HG03064 (cell line): ENCODE measurements around the gene CXorf49B.
"Not testable (repeated sequence)": the region's sequence is repeated elsewhere in the genome, so short reads cannot be mapped to it uniquely, and the experiment has no call there.

Experiments
- ATAC-seq: cut with Tn5 transposase; IDR thresholded peaks from one replicate; pipeline ENCODE4 v1.9.1; 2021; ENCODE audit warnings: low read depth; ENCODE audit not compliant: unreplicated experiment

The CXorf49B gene

DNA sequence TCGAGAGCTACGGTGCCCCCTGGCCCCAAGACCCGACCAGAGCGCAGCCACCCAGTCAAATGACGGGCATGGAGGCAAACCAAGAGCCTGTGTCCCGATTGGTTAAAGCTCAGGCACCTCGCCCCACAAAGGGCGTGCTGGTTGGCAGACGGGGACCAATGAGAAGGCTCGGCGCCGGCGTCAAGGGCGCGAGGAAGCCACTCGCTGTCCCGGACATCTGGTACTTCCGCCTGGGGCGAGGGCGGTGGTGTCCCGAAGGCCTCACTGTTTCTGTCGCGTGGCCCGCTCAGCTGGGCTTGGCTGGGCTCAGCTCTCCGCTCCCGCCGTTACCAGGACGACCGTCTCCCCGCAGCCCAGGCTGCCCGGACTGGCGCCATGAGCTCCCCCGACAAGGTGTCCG is at the start of gene CXorf49B:
Gene CXorf49B (plus strand): TSS at position 301 of the 400 bp plus-strand sequence. CDS start 75 bp downstream, at position 376.
- ATAC-seq, result not testable (repeated sequence)

DNA sequence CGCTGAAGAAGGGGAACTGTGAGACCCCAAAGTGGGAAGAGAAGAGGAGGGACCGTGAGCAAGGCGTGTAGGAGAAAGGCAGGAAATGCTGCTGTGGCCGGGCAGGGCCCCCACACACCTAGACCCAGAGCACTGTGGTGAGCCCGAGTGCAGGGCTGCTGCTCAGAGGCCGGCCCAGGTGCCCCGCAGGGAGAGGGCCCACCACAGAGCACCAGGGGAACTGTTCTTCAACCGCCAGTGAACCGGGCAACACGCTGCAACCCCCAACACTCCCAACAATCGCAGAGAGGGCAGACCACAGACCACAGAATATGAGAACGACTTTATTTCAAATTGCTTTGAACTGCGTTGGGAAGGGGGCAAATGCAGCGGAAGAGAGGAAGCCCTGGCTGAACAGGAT is 49.1 kb upstream of the CXorf49B start:
- ATAC-seq, result not testable (repeated sequence)

DNA sequence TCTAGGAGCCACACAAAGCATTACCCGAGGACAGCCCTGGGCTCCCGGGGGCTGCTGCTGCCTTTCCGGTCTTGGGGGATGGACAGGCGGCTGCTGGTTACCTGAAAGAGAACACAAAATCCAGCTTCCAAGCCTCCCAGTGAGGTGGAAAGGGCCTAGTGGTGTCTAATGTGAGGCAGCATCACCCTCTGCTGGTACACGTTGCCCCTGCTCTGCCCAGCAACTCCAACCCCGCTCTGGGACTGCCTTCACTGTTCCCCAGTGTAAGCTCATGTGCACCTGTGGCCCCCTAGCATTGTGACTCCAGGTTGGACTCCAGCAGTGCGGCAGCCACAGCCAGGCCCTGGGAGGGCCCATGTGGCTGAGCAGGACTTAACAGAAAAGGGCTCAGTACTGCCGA is 47.6 kb upstream of the CXorf49B start:
- ATAC-seq, result not testable (repeated sequence)

DNA sequence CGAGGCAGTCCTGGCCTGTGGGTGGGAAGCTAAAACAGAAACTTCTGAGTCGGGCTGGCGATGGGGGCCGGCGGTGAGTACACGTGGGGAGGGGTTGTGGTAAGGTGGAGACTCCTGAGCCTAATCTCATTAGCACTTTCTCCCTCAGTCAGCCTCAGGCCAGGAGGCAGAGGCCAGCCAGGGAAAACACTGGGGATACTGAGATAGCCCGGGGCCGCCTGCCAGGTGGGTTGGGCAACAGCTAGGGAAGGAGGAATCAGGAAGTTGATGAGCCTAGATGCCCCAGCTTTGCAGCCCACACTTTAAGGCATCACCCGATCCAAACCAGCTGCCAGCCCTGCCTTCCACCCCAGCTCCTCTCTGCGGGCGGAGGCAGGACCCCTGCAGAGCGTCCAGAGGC is 46.8 kb upstream of the CXorf49B start:
- not testable (repeated sequence) for ATAC-seq

DNA sequence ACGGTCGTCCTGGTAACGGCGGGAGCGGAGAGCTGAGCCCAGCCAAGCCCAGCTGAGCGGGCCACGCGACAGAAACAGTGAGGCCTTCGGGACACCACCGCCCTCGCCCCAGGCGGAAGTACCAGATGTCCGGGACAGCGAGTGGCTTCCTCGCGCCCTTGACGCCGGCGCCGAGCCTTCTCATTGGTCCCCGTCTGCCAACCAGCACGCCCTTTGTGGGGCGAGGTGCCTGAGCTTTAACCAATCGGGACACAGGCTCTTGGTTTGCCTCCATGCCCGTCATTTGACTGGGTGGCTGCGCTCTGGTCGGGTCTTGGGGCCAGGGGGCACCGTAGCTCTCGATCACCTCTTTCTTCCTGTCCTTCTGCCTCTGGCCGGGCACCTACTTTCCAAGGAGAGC is 45.0 kb upstream of the CXorf49B start, which contains the start of gene CXorf49:
Gene CXorf49 (minus strand): TSS at position 101 of the 400 bp plus-strand sequence. CDS start 134 bp downstream, outside the sequence.
- not testable (repeated sequence) for ATAC-seq

DNA sequence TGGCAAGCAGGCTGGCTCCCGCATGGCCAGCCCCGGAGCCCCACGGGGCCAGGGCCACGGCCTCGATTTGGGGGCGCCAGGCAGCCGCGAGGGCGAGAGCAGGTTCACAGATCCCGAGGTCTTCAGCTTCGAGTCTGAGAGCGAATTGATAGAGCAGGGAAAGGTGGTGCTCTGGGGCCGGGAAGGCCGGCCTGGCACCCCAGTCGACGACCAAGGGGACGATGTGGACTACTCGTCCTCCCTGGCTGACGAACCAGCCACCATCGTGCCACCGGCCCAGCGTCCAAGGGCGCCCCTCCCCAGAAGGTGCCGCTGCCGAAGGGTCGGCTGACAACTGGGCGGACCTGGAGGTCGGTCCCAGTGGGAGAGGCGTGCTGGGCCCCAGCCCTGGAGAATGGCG is 44.0 kb upstream of the CXorf49B start:
- ATAC-seq, result not testable (repeated sequence)

DNA sequence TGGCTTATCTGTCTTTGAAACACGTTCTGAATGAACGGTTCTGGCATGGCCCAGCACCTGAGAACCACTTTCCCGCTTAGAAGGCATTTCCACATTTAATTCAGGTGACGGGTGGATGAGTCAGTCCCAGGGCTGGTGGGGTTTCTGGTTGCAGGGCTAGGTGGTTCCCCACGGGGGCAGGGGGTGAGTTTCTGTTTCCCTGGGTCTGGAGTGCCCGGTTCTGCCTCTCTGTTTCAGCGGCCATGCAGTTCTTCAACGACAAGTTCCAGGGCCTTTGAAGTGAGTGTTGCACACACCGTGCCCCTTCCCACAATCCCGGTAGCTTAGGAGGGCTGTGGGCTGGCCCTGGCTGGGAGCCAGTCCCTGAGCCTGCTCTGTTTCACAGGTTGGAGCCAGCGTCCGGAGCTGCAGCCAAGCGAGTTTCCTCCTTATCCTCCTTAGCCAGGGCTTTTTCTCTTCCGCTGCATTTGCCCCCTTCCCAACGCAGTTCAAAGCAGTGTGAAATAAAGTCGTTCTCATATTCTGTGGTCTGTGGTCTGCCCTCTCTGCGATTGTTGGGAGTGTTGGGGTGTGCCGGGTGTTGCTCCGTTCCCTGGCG is 42.8 kb upstream of the CXorf49B start:
- not testable (repeated sequence) for ATAC-seq

DNA sequence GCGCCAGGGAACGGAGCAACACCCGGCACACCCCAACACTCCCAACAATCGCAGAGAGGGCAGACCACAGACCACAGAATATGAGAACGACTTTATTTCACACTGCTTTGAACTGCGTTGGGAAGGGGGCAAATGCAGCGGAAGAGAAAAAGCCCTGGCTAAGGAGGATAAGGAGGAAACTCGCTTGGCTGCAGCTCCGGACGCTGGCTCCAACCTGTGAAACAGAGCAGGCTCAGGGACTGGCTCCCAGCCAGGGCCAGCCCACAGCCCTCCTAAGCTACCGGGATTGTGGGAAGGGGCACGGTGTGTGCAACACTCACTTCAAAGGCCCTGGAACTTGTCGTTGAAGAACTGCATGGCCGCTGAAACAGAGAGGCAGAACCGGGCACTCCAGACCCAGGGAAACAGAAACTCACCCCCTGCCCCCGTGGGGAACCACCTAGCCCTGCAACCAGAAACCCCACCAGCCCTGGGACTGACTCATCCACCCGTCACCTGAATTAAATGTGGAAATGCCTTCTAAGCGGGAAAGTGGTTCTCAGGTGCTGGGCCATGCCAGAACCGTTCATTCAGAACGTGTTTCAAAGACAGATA is 2.4 kb upstream of the CXorf49B start:
- not testable (repeated sequence) for ATAC-seq

DNA sequence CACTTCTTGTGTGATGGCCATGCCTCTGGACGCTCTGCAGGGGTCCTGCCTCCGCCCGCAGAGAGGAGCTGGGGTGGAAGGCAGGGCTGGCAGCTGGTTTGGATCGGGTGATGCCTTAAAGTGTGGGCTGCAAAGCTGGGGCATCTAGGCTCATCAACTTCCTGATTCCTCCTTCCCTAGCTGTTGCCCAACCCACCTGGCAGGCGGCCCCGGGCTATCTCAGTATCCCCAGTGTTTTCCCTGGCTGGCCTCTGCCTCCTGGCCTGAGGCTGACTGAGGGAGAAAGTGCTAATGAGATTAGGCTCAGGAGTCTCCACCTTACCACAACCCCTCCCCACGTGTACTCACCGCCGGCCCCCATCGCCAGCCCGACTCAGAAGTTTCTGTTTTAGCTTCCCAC is 1.7 kb downstream of the CXorf49B start:
- ATAC-seq, result not testable (repeated sequence)

DNA sequence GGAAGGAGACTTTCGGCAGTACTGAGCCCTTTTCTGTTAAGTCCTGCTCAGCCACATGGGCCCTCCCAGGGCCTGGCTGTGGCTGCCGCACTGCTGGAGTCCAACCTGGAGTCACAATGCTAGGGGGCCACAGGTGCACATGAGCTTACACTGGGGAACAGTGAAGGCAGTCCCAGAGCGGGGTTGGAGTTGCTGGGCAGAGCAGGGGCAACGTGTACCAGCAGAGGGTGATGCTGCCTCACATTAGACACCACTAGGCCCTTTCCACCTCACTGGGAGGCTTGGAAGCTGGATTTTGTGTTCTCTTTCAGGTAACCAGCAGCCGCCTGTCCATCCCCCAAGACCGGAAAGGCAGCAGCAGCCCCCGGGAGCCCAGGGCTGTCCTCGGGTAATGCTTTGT is 2.5 kb downstream of the CXorf49B start:
- ATAC-seq, result not testable (repeated sequence)

DNA sequence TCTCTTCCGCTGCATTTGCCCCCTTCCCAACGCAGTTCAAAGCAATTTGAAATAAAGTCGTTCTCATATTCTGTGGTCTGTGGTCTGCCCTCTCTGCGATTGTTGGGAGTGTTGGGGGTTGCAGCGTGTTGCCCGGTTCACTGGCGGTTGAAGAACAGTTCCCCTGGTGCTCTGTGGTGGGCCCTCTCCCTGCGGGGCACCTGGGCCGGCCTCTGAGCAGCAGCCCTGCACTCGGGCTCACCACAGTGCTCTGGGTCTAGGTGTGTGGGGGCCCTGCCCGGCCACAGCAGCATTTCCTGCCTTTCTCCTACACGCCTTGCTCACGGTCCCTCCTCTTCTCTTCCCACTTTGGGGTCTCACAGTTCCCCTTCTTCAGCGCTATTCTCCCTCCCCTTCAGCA is 4.0 kb downstream of the CXorf49B start:
- ATAC-seq, result not testable (repeated sequence)

DNA sequence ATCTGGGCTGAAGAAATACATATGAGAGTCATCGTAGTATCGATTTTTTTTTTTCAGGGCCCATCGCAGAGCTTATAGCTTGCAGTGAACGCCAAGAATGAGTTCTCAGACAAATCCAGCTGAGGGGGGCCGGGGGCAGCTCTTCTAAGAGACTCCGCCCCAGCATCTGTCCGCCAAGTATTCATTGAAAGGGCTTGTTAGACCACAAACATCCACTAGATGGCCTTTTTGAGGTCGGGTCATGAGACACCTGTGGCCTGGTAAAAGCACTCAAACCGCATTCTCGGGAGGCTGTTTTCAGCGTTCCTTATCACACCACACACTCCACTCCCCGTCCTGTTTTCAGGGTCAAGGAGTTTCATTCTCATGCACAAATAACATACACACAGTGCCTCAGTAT is 15.2 kb downstream of the CXorf49B start:
- ATAC-seq, result not testable (repeated sequence)

DNA sequence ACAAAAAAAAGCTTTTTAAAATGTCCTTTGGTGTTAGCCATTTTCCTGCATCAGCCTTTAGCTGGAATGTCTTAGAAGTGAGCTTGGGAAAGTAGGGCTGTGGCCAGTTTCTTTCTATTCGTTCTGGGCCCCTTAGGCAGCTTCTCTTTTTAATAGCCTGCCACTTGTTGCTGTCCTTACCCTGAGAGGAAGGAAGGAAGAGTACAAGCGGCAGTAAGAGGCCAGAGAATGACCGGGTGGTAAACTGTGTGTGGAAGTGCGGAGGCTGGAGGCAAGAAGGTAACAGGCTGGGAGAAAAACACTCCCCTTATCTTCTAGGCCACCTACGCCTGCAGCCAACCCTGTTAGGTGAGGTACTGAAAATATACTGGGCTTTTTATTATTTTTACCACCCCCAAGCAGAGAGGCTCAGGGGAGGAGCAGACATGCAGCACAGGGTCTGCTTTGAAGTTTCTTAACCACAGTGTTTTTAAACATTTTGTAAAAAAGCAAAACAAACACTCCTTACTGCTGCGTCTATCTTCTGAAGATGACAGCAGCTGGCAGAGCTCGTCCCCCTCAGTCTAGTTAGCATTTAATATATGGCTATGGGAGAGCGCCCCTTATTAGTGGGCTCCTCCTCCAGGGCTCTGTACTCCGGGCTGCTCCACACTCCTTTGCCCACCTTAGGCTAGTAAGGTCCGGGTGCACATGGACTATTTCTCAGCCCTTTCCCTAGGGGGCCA is 19.2 kb downstream of the CXorf49B start:
- ATAC-seq, result not testable (repeated sequence)

DNA sequence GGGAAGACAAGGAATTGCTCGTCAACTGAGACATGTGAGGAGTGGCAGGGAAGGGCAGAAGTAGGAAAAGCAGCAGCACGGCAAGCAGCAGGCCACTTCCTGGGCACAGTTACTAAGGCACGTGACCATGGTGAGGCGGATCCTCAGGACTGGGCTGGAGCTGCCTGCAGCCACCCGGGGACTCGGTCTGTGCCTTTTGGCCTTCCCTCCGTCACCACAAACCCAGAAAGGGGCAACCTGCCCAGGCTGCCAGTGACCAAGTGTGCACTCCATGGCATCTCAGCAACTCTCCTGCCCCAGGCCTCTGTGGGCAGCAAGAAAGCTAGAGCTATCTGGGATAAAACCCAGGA is 19.8 kb downstream of the CXorf49B start:
- not testable (repeated sequence) for ATAC-seq

DNA sequence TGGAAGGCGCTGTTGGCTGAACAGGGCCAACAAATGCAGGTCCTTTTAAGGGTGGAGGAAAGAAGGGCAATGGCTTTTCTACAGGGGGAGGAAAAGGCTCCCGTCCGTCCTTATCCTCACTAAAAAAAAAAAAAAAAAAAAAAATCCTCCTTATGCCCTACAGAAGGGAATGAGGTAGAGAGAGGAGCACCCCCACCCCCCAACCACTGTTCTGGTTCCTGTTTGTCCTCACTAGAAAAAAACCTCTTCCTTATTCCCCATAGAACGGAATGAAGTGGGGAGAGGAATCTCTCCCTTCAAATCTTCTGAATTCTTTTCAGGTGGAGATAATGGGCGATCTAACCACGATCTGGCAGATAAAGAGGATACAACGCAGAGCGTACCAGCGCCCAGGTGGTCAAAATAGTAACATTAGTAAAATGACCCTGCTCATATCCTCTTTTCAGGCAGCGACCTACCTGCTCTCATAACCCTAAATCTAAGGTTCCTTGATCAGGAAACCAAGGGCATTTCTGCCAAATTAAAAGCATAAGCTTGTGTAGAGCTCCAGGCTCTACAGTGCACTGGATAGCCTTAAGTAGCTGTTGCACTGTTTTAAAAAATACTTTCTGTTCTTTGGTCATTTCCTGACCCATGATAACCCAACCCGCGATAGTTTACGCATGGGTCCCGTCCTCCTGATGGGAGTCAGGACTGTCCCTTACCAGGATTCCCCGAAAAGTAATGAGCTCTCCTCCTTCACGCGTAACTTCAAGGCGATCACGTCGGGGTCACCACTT is 20.6 kb downstream of the CXorf49B start:
- not testable (repeated sequence) for ATAC-seq

DNA sequence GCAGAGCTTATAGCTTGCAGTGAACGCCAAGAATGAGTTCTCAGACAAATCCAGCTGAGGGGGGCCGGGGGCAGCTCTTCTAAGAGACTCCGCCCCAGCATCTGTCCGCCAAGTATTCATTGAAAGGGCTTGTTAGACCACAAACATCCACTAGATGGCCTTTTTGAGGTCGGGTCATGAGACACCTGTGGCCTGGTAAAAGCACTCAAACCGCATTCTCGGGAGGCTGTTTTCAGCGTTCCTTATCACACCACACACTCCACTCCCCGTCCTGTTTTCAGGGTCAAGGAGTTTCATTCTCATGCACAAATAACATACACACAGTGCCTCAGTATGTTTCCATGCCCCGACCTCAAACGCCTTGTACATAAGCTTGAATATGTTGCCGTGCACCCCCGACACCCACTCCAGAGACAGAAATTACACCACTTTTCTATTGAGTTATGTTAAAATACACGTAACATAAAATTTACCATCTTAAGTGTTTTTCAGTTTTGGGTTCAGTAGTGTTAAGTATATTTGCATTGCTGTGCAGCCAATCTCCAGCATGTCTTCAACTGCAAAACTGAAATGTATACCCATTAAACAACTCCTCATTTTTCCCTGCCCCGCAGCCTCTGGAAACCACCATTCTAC is 21.3 kb downstream of the CXorf49B start:
- ATAC-seq, result not testable (repeated sequence)

DNA sequence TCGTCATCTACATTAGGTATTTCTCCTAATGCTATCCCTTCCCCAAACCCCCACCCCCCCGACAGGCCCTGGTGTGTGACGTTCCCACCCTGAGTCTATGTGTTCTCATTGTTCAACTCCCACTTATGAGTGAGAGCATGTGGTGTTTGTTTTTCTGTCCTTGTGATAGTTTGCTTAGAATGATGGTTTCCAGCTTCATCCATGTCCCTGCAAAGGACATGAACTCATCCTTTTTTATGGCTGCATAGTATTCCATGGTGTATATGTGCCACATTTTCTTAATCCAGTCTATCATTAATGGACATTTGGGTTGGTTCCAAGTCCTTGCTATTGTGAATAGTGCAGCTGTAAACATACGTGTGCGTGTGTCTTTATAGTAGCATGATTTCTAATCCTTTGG is 43.3 kb downstream of the CXorf49B start:
- not testable (repeated sequence) for ATAC-seq

DNA sequence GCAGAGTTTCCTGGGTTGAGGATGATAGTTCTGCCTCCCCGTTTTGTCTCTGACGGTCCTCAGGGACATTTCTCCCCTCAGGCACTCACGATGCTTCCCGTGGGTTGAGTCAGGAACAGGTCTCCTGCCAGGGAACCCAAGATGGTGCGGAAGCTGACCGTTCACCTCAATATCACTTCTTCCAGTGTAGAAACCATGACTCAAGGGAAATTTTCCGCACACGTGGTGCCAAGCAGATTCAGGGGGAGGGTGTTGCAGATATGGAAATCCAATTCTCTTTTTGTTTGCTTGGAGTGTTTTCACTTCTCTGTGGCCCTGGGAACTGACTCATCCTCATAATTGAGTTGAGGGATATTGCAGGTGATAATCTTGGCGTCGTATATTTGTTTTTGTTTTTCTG is 46.7 kb downstream of the CXorf49B start:
- no peak for ATAC-seq

DNA sequence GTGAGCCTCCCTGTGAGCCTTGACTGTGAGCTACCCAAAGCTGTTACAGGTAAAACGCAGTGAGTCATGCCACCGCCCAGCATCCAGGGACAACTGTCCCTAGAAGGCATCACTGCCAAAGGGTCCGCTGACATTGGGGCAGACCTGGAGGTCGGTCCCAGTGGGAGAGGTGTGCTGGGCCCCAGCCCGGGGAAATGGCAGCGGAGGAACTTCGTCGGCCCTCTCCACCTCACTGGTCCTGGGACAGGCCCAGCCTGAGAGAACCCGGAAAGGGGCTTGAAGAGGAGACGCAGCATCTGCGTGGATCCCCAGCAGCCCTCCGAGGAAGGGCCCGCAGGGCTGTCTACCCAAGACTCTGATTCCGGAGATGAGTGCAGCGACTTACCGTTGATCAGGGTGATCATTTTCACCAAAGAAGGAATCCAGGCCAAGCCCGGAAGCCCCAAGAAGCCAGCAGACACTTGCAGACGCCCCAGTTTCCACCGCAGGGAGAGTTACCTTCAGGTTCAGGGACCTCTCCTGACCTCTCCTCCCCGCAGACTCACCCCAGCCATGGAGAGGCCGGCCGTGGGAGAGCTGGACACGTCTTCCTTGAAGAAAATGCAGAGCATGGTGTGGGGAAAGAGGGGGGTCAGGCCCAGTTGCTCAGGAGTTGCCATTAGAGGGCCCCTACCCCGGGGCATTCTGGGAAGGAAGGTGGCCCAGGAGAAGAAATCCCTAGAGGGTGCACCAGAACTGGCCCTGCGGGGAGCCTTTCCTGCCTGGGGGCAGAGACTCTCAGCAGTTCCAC is 51.2 kb downstream of the CXorf49B start:
- ATAC-seq, result no peak
